Erythroblast (primary cell): ENCODE data around the gene FGL2.

Experiments used
- GATA1 ChIP-seq: IDR thresholded peaks from 2 replicates; pipeline ENCODE4 v1.6.1; 2011; ENCODE audit warnings: low read depth, mild to moderate bottlenecking, control low read depth, low read length, moderate library complexity
- POLR2A ChIP-seq: IDR thresholded peaks from 2 replicates; pipeline ENCODE4 v1.6.1; 2011; ENCODE audit warnings: mild to moderate bottlenecking, low read length

DNA sequence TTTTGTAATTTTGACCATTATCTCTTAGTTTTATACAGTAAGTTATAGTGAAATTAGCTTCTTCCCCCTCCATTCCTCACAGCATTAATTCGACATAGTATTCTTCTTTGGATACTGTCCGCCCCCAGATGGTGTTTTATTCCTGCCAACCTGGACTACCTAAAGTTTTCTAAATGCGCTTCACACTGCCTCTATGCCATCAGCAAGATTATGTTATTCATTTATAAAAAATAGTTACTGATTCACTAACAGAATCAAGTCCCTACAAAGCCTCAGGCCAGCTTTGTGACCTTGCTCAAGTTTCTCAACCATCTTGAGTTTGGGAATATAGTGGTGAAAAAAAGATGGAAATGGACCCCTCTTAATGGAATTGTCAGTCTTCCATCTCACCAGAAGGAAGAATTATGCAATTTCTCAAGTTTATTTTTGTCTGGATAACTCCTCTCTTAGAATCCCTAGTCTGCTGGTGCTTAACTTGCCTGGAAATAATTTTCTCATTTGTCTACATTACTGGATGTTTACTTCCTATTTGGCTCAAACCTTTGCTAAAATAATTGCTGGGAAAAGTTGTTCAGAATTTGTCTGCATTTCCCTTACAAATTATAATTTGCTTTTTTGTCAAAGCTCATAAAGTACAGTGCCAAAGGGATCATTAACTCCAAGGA, 16.7 kb upstream of the FGL2 start:
- TF ChIP-seq POLR2A, result no peak
- no peak for TF ChIP-seq GATA1
